GM19438 (cell line): ENCODE measurements around the gene ZNF24.

Source experiments
- ATAC-seq: cut with Tn5 transposase; IDR thresholded peaks from one replicate; pipeline ENCODE4 v1.9.1; 2021; ENCODE audit warnings: low read depth; ENCODE audit not compliant: unreplicated experiment

The ZNF24 gene

DNA sequence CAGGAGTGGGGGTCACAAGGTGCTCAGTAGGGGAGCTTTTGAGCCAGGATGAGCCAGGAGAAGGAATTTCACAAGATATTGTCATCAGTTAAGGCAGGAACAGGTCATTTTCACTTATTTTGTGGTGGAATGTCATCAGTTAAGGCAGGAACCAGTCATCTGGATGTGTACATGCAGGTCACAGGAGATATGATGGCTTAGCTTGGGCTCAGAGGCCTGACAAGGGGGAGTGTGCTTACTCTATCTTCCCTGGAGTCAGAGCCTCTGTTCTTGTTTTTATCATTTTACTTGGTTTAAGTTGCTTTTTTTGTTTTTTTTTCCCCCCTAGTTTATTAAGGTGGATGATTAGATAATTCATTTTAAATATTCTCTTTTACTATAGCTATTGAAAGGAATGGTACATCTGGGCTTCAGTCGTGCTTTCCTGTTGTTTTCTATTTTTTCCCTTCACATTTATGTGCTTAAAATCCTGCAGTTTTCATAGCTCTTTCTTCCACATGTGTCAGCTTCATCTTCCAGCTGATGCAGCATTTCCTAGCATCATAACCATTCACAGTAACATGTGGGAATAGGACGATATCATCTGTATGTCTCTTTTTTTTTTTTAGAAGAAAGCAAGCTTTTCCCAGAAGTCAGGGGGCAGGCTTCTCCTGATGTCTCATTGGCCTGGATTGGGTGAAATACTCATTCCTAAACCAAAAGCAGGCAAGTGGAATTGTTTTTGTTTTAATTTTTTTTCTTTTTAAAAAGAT, 17.5 kb upstream of the ZNF24 start:
- no peak for ATAC-seq

DNA sequence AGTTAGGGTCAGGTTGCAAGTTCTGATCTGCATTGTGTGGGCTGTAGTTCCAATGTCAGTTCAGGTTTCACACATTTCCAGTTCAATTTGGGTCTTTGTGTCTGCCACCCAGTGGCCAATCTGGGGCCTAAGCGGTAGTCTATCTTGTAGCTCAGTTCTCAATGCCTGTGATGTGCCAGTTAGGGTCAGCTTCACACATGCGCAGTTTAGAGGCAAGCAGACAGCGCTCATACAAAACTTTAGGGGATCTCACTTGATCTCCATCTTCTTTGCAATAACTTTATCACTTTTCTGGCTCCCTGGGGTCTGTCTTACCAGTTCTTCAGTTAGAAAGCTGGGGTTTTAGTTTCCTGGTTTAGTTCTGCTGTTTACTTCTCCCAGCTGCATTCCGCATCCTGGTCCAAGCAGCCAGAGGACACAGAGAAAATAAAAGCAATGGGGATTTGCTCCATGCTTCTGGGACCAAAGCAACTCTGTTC, 11.0 kb upstream of the ZNF24 start:
- ATAC-seq = no peak

DNA sequence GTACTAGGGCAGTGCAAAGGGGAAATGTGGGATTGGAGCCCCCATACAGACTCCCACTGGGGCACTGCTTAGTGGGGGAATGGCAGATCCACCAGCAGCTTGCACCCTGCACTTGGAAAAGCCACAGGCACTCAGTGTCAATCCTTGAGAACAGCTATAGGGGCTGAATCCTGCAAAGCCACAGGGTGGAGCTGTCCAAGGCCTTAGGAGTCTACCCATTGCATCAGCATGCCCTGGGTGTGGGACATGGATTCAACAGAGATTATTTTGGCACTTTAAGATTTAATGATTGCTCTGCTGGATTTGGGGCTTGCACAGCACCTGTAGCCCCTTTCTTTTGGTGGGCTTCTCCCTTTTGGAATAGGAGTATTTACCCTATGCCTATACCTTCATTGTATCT, 8.6 kb upstream of the ZNF24 start:
- ATAC-seq = no peak

DNA sequence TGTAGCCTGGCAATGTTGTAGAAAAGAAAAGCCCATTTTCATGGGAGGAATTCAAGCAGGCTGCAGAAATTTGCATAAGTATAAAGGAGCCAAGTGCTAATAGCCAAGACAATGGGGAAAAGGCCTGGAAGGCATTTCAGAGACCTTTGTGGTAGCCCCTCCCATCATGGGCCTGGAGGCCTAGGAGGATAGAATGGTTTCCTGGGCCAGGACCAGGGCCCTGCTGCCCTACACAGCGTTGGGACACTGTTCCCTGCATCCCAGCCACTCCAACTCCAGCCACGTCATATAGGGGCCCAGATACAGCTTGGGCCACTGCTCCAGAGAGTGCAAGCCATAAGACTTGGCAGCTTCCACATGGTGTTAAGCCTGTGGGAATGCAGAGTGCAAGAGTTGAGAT, 8.1 kb upstream of the ZNF24 start:
- no peak for ATAC-seq

DNA sequence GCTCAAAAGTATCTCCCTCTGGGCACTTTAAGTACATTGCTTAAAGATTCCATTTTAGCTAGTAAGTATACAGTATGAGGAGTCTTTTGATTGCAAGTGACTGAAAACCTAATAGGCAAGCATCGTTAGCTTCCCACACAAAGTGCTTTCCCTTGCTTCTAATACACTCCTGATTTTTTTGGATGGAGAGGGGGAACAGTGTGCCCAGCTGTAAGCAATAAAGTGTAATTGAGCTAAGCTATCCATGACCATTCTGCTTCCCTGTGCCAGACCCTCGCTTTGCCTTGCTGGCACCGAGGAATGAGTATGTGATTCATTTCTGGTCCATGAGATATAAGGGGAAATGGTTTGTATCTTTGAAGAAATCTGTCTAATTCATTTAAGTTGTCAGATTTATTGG, 3.8 kb upstream of the ZNF24 start:
- no peak for ATAC-seq

DNA sequence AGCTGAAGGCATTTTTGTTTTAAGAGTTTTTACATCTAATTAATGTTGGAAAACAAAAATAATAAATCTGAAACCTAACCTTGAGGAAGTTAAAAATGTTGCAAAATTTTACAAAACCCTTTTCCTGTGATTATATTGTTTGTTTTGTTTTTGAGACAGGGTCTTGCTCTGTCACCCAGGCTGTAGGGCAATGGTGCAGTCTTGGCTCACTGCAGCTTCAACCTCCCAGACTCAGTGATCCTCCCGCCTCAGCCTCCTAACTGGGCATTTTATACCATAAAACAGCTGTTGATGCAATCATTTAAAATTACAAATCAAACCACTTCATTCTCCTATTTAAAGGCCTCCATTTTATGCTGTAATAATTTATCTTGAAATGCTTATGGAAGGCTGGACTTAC, 1.7 kb upstream of the ZNF24 start:
- ATAC-seq = no peak

DNA sequence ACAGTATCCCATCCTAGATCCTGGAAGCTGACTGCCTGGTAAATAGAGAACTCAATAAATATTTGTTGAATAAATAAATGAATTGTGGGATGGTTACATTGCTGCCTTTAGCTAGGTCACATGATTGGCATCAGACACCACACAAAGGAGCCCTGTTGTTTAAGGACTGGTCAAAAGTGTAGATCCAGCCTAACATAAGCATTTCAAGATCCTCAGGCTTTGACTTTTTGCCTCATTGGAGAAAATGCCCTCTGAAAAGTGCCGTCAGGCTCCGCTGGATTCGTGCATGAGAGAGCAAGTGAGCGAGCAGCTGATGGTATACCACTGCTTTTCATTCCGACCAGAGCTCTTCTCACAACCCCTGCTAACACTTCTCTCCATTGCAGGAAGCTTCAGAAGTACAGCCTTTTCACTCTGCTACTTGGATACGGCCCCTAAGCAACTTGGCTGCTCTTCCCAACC, 1.3 kb upstream of the ZNF24 start:
- no peak for ATAC-seq

DNA sequence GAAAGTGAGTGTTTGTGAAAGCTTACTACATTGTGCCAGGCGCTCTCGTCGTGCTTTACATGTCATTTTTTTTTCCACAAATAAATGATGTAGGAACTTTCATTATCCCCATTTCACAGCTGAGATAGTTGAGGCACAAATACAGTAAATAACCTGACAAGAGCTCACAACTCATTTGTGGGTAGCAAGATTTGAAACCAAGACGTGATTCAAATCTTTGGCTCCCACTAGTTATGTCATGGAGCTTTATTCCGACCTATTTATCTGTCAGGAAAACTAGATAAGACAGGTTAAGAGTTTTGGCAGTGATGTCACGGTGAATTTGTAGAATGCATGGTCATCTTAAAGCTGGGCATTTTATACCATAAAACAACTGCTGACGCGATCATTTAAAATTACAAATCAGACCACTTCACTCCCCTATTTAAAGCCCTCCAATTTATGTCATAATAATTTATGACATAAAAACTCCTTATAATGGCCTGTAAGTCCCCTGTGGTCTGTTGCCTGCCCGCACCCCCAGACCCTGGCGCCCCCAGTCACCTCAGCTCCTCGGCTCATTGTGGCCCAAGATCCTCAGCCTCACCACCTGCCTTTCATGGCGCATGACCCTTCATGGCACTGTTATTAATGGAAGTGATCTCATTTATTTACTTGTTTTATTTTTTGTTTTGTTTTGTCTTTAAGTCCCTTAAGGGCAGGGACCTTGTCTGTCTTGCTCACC, 678 bp upstream of the ZNF24 start:
- ATAC-seq = peak; percentile 4

DNA sequence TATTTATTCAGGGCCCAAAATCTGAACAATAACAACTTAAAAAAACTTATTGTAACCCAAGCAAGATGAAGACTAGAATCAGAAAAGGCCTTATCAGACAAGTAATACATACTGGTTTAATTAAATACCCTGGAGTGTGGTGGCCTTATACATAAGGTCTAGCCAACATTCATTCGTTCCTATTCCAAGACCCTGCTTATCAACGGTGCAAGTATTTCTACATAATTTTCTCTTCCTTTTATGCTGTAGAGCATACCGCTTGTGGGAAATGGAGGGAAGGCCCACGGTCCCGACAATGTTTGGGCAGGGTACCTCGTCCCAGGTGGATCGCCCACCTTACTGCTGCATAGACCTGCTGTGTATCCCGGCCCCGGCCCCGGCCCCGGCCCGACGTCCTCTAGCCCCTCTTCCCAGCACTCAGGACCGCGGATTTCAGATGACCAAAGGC, 708 bp downstream of the ZNF24 start:
- ATAC-seq = no peak

DNA sequence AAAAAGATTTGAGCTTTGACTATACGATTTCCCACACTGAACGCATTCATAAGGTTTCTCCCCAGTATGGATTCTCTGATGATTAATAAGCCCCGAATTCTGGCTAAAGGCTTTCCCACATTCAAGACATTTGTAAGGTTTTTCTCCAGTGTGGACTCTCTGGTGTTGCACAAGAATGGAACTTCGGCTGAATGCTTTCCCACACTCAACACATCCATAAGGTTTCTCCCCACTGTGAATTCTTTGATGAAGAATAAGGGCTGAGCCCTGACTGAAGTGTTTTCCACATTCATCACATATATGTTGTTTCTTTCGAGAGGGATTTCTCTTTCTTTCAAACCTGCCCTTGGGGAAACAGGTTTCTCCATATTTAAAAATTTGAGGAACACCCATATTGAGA, 6.9 kb downstream of the ZNF24 start:
- no peak for ATAC-seq

DNA sequence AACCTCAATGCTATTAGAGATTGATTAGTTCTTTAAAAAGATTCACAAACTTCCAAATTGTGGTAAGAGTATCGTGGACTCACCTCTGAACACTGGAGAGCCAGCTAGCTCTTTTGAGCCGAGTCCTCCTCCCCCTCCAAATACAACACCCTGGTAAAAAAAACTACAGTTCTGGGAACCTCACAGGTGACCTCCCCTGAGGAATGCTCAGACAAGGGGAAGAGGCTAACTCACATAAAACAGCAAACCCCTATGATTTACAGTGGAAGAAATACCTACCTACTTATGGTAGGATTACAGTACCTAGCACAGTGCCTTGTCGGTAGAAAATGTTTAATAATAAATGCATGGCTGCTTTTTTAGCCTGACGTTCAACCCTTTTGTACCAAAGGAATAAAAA, 8.4 kb downstream of the ZNF24 start:
- ATAC-seq = no peak

DNA sequence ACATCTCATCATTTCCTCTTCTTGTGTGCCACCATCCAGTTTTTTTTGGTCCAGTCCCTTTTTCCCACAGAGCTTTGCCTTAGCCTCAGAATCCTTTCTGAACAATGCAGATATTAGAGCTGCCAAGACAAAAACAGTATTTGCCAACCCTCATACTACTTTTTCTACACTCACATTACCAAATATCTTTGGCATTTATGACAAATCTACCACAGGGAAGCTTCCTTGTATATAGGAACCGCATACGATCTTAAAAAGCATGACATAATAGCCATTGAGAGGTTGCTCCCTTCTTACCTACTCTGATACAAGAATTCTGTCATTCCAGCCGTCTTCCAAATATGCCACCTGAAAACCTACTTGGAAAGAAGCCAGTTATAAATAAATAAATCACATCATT, 9.4 kb downstream of the ZNF24 start:
- no peak for ATAC-seq

DNA sequence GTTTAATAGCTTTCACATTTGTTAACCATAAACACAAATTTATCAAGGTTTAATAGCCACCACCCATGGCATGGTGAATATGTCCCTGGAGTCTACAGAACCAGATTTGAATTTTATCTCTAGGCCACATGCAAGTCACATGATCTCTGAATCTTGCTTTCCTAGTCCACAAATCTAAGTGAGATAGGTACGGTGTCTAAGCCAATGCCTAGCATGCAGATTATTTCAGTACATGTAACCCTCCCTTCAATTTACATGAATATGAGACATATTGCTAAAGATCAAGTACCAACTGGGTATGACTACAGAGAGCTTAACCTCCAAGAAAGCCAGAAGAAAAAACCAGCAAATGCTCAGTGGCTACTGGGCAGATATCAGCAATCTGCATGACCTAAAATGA, 10.0 kb downstream of the ZNF24 start:
- ATAC-seq = no peak

DNA sequence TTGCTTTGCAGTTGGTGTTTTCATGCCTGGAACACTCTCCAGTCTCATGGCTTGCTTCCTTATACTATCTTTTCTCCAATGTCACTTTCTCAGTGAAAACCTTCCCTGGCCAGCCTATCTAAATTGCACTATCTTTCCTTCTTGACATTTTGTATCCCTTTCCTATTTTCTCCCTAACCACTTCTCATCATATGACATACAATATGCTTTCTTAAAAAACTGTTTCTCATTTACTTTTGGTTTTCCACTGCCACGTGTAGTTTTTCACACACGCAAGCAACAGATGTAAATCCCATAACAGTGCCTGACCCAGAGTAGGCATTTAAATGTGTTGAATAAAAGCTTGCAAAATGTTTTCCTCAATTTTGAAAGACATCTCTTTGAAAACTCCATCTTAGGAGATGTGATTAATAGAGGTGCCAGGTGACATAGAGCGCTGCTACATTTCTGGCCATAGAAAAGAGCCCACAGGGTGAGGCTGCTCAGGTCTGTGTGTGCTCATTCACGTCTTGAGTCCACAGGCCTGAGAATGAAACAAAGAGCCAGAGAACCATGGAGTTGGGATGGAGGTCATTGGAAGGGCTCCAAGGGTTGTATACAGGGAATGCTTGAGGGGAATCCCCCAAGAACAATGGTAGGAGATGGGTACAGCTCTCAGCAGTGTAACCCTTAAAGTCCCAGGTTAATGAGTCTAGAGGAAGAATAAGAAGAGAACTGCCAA, 12.7 kb downstream of the ZNF24 start:
- no peak for ATAC-seq

DNA sequence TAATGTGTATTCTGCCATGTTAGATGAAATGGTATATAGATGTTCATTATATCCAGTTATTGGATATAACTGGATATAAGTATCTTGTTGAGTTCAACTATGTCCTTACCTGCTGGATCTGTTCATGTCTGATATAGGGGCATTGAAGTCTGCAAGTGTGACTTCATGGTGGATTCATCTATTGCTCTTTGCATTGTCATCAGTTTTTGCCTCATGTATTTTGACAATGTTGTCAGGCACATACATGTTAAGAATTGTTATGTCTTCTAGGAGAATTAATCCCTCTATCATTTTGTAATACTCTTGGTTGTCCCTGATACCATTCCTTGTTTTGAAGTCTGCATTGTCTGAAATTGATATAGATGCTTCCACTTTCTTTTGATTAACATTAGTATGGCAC, 15.4 kb downstream of the ZNF24 start:
- ATAC-seq = no peak

DNA sequence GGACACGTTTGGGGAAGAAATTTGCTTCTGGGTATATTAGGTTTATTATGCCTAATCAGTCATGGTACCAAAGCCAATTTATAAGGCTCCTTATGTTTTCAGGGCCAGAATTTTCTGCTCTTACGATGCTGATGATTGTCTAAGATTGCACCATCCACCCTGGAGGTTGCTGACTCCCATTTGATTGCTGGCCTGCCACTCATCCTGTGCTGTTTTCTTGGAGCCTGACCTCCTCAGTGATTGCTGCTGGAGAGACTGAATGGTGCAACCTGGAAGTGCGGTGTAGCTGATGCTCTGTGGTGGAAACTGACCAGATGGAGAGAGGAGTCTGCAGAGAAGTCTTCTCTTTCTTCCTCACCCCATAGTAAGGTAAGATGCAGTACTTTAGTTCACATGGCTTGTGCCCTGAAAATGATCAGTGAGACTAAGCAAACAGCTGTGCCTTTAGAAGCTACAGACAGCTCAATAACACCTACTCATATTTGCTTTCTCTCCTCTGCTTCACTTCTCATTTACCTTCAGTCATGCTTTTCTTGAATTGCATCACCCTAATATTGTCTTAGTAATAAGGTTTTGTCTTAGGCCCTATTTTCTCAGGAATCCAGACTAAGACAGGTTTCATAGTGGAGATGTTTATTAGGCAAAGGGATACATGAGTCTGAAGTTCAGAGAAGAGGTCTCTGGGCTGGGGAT, 17.4 kb downstream of the ZNF24 start:
- no peak for ATAC-seq

DNA sequence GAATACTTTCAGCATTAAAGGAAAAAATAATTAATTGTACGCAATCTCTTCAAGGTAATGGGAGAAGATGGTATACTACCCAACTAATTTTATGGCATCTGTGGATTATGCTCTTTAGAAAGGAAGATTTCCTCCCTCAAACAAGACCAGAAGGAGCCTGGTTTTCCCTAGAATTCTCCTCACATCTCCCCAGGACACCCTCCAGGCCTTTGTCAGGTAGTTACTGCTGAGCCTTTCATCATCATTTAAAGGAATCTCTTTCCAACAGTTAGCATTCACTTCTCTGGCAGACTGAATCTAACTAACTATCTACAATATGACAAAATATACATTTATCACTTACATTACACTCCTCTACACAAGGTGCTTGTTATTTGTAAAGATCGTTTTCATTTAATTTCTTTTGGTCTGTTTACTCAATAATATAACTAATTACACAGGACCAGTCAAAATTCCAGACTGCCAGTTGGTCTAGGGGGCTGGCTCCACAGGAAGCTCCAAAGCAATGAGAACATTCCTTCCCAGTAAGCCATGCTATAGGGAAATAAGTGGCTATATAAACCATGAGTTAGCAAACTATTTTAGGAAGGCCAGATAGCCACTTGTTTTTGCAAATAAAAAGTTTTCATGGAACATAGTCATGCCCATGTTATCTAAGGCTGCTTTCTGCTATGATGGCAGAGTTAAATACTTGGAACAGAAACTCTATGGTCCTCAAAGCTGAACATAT, 19.1 kb downstream of the ZNF24 start:
- no peak for ATAC-seq

DNA sequence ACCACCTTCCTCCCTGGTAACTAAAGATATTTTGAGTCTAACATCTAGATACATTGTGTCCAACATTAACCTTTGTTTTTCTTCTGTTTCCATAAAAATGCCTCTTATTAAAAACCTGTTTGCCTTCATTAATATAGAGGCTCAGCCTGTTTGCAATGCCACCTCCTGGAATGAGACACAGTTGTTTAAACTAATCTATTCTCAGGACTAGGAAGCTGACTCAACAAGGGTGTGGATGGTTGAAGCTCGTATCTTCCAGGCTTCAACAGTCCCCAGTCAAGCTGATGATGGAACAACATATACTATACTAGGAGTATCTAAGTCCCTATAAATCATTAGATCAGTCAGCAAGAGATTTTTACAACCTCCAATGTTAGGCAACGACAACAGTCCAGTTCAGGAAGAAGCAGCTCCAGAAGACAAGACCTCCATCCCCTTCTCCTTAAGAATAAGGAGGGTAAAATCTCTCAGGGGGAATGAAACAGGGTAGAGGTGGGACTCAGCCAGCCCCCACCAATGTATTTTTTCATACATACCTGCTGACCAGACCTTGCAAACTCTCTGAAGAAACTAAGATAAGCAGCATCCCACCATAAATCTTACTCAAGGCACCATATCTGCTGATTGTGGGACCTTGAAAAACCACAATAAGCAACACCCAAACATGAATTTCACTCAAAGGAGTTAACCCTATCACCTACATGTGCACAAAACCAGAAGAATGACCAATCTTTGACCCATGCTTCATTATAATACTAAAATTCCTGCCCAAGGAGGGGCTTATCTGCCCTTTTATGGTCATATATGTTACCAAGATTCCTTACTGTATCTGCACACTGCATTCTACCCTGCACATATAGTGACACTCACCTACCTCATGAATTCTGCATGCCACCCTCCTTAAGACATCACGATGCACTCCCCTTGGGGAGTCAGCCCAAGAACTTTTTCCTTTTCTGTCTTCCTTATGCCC, 21.4 kb downstream of the ZNF24 start:
- no peak for ATAC-seq

DNA sequence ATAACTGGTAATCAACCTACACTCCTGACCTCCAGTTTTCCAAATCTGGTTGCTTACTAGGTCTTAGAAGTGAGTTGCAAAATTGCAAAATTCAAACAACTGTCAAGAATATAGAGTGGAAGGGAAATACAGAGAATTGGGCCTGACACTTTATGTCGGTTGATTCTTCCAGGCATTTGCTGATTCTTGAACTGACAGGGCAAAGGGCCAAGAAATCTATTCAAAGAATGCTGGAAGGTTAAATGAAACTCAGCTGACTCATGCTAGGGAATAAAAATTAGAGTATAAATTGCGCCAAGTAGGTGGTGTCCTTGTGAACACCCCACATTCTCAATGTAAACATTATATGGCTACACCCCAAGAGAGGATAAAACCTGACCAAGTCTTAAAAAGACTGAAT, 32.7 kb downstream of the ZNF24 start:
- no peak for ATAC-seq
